NCI-H2107 treated with DMSO at 0.1 percent for 48 hours (cell line): Measurements from ENCODE around the gene TNFRSF14.

Source experiments
- DNase-seq: peaks from one replicate; lab custom pipeline; 2025; ENCODE audit not compliant: unreplicated experiment; lab: John Stamatoyannopoulos, UW

Gene TNFRSF14

GRCh38 chr1:2523191-2523890, 32.8 kb upstream of the TNFRSF14 start:
- no peak for DNase-seq

GRCh38 chr1:2523891-2524609, 32.1 kb upstream of the TNFRSF14 start:
- no peak for DNase-seq

- no peak for DNase-seq
Observed at GRCh38 chr1:2525572-2525919, 30.6 kb upstream of the TNFRSF14 start.

- DNase-seq: no peak
Observed at GRCh38 chr1:2525920-2526823, 30.0 kb upstream of the TNFRSF14 start, which contains the start of gene PANK4. Gene PANK4, minus strand, starts transcription at chr1:2526596. Its CDS starts 9 bp downstream, at chr1:2526587.

- DNase-seq: no peak
Observed at GRCh38 chr1:2526824-2527555, 29.2 kb upstream of the TNFRSF14 start.

- DNase-seq: no peak
Observed at GRCh38 chr1:2527556-2527860, 28.7 kb upstream of the TNFRSF14 start.

GRCh38 chr1:2528016-2528415, 28.2 kb upstream of the TNFRSF14 start:
- DNase-seq: no peak

- no peak for DNase-seq
Observed at GRCh38 chr1:2528611-2528965, 27.6 kb upstream of the TNFRSF14 start.

DNA sequence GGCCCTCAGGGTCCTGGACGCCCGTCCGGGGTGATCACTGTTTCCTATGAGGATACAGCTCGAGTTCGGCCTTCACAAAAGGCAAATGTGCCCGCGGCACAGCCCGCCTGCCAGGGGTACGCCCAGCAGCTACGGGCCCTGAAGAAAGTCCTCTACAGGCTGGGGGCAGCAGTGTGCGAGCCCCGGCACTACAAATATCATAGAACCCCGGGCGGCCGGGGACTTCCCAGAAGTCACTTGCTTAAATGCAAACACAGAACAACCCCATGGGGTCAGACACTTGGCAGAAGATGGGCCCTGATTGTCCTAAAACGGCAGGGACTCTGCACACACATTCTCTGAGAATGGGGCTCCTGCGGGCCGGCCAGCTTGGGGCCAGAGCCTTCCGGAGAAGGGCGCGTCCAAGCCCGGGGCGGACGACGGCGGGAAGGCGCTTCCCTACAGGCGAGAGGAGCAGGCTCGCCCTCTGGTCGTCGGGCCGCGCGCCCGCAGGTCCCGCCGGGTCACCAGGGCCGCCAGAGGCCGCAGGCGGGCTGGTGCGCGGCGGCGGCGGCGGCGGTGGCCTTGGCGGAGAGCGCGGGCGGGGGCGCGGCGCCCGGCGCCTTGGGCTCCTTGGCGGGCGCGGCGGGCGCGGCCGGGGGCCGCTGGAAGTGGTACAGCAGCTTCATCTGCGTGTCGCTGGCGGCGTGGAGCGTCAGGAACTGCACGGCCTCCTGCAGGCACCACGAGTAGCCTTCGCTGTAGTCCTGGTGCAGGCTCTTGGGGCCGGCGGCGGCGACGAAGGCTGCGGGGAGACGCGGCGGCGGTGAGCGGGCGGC, 27.0 kb upstream of the TNFRSF14 start:
- DNase-seq: no peak

DNA sequence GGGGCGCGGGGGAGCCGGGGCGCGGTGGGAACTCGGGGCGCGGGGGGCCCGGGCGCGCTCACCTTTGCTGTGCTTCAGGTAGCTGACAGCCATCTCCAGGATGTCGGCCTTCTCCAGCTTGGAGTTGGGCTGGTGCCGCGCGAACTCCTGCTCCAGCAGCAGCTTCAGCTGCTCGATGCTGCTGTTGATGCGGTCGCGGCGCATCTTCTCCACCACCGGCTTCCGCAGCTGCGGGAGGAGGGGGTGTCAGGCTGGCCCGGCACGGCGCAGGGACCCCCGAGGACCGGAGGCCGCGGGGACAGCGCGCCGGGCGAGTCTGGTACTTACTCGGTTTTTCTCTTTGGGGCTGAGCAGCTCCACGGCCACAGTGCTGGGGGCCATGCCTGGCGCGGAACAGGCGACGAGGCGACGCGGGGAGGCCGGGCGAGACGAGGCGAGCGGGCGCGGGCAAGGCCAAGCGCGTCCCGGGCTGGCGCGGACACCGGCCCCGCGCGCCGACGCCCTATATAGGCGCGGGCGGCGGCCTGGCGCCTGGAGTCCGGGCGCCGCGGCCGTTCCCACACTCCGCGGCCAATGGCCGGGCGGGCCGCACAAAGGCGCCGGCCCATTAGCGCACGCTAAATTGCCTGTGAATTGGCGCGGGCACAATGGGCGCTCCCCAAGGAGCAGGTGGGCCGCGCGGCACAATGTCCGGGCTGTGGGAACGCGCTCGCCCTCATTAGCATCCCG, 26.2 kb upstream of the TNFRSF14 start, which contains the start of gene HES5:
Gene HES5, minus strand, starts transcription at position 480 of the 729 bp plus-strand sequence. Its CDS starts 99 bp downstream, at position 381.
- no peak for DNase-seq

DNA sequence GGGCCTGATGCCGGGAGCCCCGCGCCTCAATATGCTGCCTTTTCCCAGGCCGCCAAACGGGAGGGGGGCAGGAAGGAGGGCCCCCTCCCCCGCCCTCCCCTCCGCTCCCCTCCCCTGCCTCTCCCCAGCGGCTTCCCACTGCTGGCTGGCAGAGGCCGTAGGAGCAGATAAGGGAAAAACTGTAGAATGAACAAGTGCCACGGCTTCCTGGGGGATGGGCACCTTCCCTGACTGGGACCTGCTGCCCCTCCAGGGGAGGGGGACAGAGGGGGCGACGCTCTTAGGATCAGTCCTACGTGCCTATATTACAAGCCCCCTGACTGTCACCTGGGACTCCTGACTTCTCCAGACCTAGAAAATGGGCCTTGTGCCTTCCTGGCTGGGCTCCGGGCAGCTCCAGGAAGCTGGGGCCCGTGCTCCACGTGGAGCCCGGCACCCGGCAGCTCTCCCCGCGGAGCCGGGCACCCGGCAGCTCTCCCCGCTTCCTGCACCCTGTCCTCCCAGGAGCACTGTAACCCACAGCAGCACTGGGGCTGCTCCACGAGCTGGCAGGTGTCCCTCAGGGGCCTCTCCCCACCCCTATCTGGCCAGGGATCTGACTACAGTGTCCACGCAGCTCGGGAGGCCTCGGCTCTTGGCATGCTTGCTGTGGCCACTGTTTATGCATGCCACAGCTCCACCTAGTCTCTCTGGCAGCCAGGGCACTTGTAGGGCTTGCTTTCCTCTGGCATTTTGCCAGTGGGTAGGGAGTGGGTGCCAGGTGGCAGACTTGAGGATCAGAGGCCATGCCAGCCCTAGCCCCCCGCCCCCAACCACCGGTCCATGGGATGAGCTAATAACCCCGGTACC, 25.4 kb upstream of the TNFRSF14 start:
- no peak for DNase-seq

DNA sequence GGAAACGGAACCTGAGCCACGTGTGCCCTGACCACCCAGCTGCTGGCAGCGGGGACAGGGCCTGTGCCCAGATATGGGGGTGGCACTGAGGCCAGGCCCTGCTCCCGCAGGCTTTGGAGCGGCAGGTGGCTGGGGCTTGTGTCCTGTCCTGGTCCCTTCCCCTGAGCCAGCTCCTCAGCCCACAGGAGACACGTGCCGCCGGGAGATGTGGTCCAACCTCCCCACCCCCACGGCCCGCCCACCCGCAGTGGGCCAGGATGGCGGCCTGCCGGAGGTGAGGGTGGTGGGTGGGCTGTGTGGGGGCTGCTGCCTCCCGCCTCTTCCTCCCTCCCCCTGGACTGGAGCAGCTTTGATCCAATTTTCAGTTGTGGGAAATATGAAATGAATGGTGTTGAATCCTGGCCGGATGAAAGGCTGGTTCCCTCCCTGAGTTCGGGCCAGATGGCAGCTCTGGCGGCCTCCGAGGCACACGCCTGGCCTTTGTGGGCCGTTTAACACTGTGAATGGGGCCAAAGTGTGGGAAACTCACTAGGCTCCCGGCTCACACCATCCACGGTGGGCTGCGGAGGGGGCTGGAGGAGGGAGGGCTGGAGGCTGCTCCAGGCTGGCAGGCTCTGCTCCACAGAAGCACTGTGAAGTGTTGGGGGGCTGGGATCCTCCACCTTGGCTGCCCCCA, 23.5 kb upstream of the TNFRSF14 start:
- DNase-seq: no peak

- no peak for DNase-seq
Observed at GRCh38 chr1:2533365-2533764, 22.8 kb upstream of the TNFRSF14 start.

DNA sequence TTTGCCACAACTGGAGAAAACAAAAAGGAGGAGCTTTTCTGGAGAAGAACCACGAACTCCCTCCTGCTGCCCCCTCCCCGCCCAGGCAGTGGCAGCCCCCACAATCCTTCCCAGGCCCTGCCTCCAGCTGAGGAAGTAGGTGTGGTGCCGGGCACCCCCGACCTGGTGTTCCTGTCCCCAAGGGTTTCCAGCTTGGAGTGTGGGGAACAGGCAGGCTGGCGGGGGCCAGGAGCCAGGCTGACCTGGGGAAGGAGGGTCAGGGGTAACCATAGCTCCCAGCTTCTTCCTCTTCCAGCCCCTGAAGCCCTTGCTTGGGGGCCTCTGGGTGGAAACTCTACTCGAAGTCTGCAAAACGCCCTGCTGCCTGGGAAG, 21.9 kb upstream of the TNFRSF14 start:
- no peak for DNase-seq

DNA sequence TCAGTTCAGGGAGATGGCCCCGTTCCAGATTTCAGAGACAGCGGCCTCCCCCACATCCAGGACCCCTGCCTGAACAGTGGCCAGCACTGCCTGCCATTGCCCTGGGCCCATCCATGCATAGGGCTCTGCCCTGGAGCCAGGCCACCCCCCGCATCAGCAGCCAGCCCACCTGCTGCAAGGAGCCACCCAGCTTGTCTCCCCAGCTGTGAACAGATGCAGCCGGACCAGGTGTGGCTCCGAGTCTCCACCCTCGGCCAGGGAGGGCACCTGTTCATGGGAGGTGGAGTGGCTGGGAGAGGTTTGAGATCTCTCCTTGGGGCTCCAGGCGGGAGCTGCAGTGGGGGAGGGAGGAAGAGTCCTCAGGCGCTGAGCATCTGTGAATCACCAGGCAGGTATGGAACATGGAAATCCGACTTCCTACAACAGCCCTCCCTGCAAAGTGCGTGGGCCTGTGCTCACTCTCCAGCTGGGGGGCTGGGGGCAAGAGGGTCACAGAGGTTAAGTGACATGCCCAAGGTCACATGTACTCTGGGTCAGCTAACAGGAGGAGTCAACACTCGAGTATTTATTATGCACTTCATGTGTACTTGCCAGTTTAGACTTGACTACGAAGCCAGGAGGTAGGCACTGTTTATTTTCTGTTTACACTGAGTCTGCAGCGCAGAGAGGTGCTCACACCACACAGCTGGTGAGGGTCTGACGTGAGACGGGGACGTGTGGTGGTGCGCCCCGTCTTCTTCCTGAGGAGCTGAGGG, 21.3 kb upstream of the TNFRSF14 start:
- DNase-seq: no peak

- DNase-seq: no peak
Observed at GRCh38 chr1:2535455-2535854, 20.7 kb upstream of the TNFRSF14 start.

GRCh38 chr1:2535981-2536380, 20.2 kb upstream of the TNFRSF14 start:
- DNase-seq: no peak

DNA sequence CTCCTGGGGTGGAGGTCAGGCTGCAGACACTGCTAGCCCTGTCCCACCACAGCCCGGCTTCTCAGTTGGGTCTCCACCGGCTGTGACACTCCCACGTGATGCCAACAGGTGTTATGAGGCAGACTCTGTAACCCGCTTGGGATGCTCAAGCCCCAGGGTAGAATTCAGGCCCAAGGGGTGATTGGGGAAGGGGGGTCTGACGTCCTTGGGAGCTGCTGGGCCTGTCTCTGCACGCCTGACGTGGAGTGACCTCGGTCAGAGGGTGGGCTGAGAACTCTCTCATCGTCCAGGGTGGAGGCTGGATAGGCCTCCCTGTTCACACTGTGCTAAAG, 18.4 kb upstream of the TNFRSF14 start:
- no peak for DNase-seq
